ENCODE results near the gene VWA3B.
"Not testable (repeated sequence)": the region's sequence is repeated elsewhere in the genome, so short reads cannot be mapped to it uniquely, and the experiment has no call there.

VWA3B gene

GRCh38 chr2:98134172-98135005 is 47.4 kb downstream of the VWA3B start:
- DNase-seq: no peak

GRCh38 chr2:98137196-98137595 is 50.2 kb downstream of the VWA3B start:
- DNase-seq: no peak

- DNase-seq: not testable (repeated sequence)
These were observed 52.0 kb downstream of the VWA3B start for GRCh38 chr2:98138978-98139377.

GRCh38 chr2:98140210-98140609 is 53.2 kb downstream of the VWA3B start:
- no peak for DNase-seq

GRCh38 chr2:98142106-98142791 is 55.3 kb downstream of the VWA3B start:
- no peak for DNase-seq

- no peak for DNase-seq
These were observed 58.1 kb downstream of the VWA3B start for GRCh38 chr2:98145070-98145469.

- not testable (repeated sequence) for DNase-seq
These were observed 60.9 kb downstream of the VWA3B start for GRCh38 chr2:98147900-98148299.

- DNase-seq: no peak
These were observed 61.8 kb downstream of the VWA3B start for GRCh38 chr2:98148595-98149332.

GRCh38 chr2:98149333-98149697 is 62.3 kb downstream of the VWA3B start:
- peak; percentile 59 for DNase-seq

- no peak for DNase-seq
These were observed 66.5 kb downstream of the VWA3B start for GRCh38 chr2:98153481-98153880.

- no peak for DNase-seq
These were observed 68.3 kb downstream of the VWA3B start for GRCh38 chr2:98155291-98155690.

GRCh38 chr2:98155716-98156115 is 68.7 kb downstream of the VWA3B start:
- no peak for DNase-seq

- no peak for DNase-seq
These were observed 69.3 kb downstream of the VWA3B start for GRCh38 chr2:98156304-98156703.

GRCh38 chr2:98157557-98157956 is 70.6 kb downstream of the VWA3B start:
- no peak for DNase-seq

- no peak for DNase-seq
These were observed 71.3 kb downstream of the VWA3B start for GRCh38 chr2:98158305-98158704.

- DNase-seq: no peak
These were observed 73.6 kb downstream of the VWA3B start for GRCh38 chr2:98160554-98160953.

GRCh38 chr2:98161186-98161585 is 74.2 kb downstream of the VWA3B start:
- no peak for DNase-seq

- DNase-seq: no peak
These were observed 77.3 kb downstream of the VWA3B start for GRCh38 chr2:98164256-98164655.

GRCh38 chr2:98165516-98166071 is 78.6 kb downstream of the VWA3B start:
- DNase-seq: no peak

- no peak for DNase-seq
These were observed 80.9 kb downstream of the VWA3B start for GRCh38 chr2:98167916-98168315.

- no peak for DNase-seq
These were observed 83.1 kb downstream of the VWA3B start for GRCh38 chr2:98170076-98170475.

GRCh38 chr2:98172150-98172765 is 85.3 kb downstream of the VWA3B start:
- no peak for DNase-seq

GRCh38 chr2:98172951-98173350 is 86.0 kb downstream of the VWA3B start:
- DNase-seq: no peak

Data from EL (cell line).